K562 (cell line): ENCODE results near the gene THAP6. TPM values are rescaled to one million over a fixed set of nuclear protein-coding genes. Genes with fewer than 3 reads are reported as not detected.
A peak's percentile ranks its signal among the peaks of the same experiment; 100 is the strongest.
"Not testable (repeated sequence)": the region's sequence is repeated elsewhere in the genome, so short reads cannot be mapped to it uniquely, and the experiment has no call there.

Experiments used
- ATAC-seq: fragments of 200-7000 bp; cut with Tn5 transposase; 3 replicates; pipeline ENCODE4 v1.9.1; 2020; ENCODE audit warnings: moderate library complexity
- BruUV-seq: library from RNA; stranded (reverse); fragments of 400-500 nt; replicated peaks from 2 replicates; lab custom pipeline; 2021; lab: Mats Ljungman, UMichigan
- CTCF ChIA-PET: fragments of 300-600 bp; formaldehyde crosslinking; extraction: SDS; loops from one replicate; lab custom pipeline; 2021; ENCODE audit warnings: low intra/inter-chr PET ratio; lab: Yijun Ruan, JAX
- POLR2A ChIA-PET: fragments of 300-600, 350-650 bp; sonication (Branson Sonifier 250); formaldehyde crosslinking; extraction: SDS; loops from one replicate; lab custom pipeline; 2021; ENCODE audit warnings: antibody characterized with exemption, inconsistent platforms; lab: Yijun Ruan, JAX
- DNase-seq, 4 experiments: peaks; one replicate each; pipeline versions ENCODE4 v3.0.0 to v3.0.0-alpha.2; 2011 to 2018; ENCODE audit warnings: low spot score in 3 of 4, mixed read lengths in 3 of 4; ENCODE audit errors: extremely low read depth in 1 of 4
- FAIRE-seq: peaks from 2 replicates; lab custom pipeline; 2011; peaks lifted over from hg19 to GRCh38; lab: Jason Lieb, UNC
- H2AFZ ChIP-seq: 2 replicates; pipeline ENCODE4 v1.6.0; 2011; ENCODE audit warnings: low read depth, low read length, control low read depth, inconsistent platforms
- H3K27ac ChIP-seq: fragments of 200-600 bp; 3 replicates; pipeline ENCODE4 v1.8.0; 2011; ENCODE audit warnings: low read depth, mild to moderate bottlenecking, control low read depth, inconsistent platforms, low read length, moderate library complexity, mixed read lengths; ENCODE audit errors: extremely low read depth
- H3K27me3 ChIP-seq, 2 experiments: fragments of 300-600 bp in 1 of 2; 2 replicates in 1 of 2; 3 replicates in 1 of 2; pipeline versions ENCODE4 v1.6.0 to v1.8.0; 2011; ENCODE audit warnings: inconsistent platforms in 2 of 2, low read length in 2 of 2, mild to moderate bottlenecking in 1 of 2, mixed read lengths in 1 of 2, moderate library complexity in 1 of 2; ENCODE audit not compliant: control insufficient read depth in 2 of 2, insufficient read depth in 2 of 2
- H3K36me3 ChIP-seq: fragments of 300-600 bp; 3 replicates; pipeline ENCODE4 v1.8.0; 2011; ENCODE audit warnings: mild to moderate bottlenecking, low read length, inconsistent platforms; ENCODE audit not compliant: control insufficient read depth, insufficient read depth
- H3K4me1 ChIP-seq, 2 experiments: fragments of 200-600 bp in 1 of 2; replicated peaks in 1 of 2; 2 replicates in 1 of 2; 3 replicates in 1 of 2; pipeline versions ENCODE4 v1.5.1 to v1.8.0; 2011; ENCODE audit warnings: inconsistent platforms in 2 of 2, low read length in 2 of 2, mild to moderate bottlenecking in 1 of 2, mixed read lengths in 1 of 2, moderate library complexity in 1 of 2; ENCODE audit not compliant: control insufficient read depth in 2 of 2, insufficient read depth in 2 of 2
- H3K4me2 ChIP-seq: 2 replicates; pipeline ENCODE4 v1.6.1; 2011; ENCODE audit warnings: low read length, control low read depth, inconsistent platforms, mixed read lengths; ENCODE audit not compliant: insufficient read depth
- H3K4me3 ChIP-seq: fragments of 200-600 bp; sonication (generic), shearing (Covaris generic); 2 replicates; pipeline ENCODE4 v1.5.1; 2016; ENCODE audit warnings: control low read depth, inconsistent platforms
- H3K79me2 ChIP-seq: fragments of 200-600 bp; 3 replicates; pipeline ENCODE4 v1.8.0; 2011; ENCODE audit warnings: low read length, inconsistent platforms; ENCODE audit not compliant: control insufficient read depth, insufficient read depth
- H3K9ac ChIP-seq, 2 experiments: 2 replicates each; pipeline versions ENCODE4 v1.6.0 to v1.6.1; 2011; ENCODE audit warnings: low read depth in 2 of 2, low read length in 2 of 2, control low read depth in 1 of 2, inconsistent platforms in 1 of 2, mild to moderate bottlenecking in 1 of 2, mixed read lengths in 1 of 2; ENCODE audit not compliant: insufficient read depth in 1 of 2
- H3K9me1 ChIP-seq: one replicate; pipeline ENCODE4 v1.6.0; 2011; ENCODE audit warnings: inconsistent platforms, mild to moderate bottlenecking, low read length, moderate library complexity; ENCODE audit not compliant: control insufficient read depth, insufficient read depth
- H3K9me3 ChIP-seq: replicated peaks from 2 replicates; pipeline ENCODE4 v1.5.1; 2011; ENCODE audit warnings: low read depth, low read length, inconsistent platforms; ENCODE audit not compliant: control insufficient read depth, insufficient read depth
- H4K20me1 ChIP-seq: replicated peaks from 2 replicates; pipeline ENCODE4 v1.6.1; 2011; ENCODE audit warnings: low read length, inconsistent platforms, mixed read lengths; ENCODE audit not compliant: control insufficient read depth, insufficient read depth
- CBX3 ChIP-seq, 2 experiments: IDR thresholded peaks; 1 replicate in 1 of 2; 2 replicates in 1 of 2; pipeline ENCODE4 v1.6.1; 2012; ENCODE audit warnings: inconsistent platforms in 2 of 2, low read length in 2 of 2, borderline replicate concordance in 1 of 2, control low read depth in 1 of 2
- CC2D1A ChIP-seq: fragments of 450-650 bp; IDR thresholded peaks from 2 replicates; pipeline ENCODE4 v1.6.1; 2017; ENCODE audit warnings: mild to moderate bottlenecking
- CHAMP1 ChIP-seq: fragments of 450-650 bp; IDR thresholded peaks from 2 replicates; pipeline ENCODE4 v1.6.1; 2016; ENCODE audit warnings: mild to moderate bottlenecking
- EHMT2 ChIP-seq: fragments of 450-650 bp; IDR thresholded peaks from 2 replicates; pipeline ENCODE4 v1.6.1; 2018; ENCODE audit warnings: antibody characterized with exemption
- NFIC ChIP-seq: fragments of 450-650 bp; IDR thresholded peaks from 2 replicates; pipeline ENCODE4 v1.6.1; 2017; ENCODE audit warnings: mild to moderate bottlenecking, inconsistent platforms
- TRIM24 ChIP-seq, 2 experiments: fragments of 450-650 bp; IDR thresholded peaks; 2 replicates each; pipeline ENCODE4 v1.6.1; 2016
- ZBTB33 ChIP-seq: sonication (generic); formaldehyde crosslinking; IDR thresholded peaks from 2 replicates; pipeline ENCODE4 v1.8.1; 2023; ENCODE audit warnings: mild to moderate bottlenecking, missing genetic modification reagents
- ZFP36 ChIP-seq: fragments of 150-350 bp; IDR thresholded peaks from 2 replicates; pipeline ENCODE4 v1.6.1; 2018; ENCODE audit warnings: low read length, low read depth; ENCODE audit not compliant: partially characterized antibody
- ZNF766 ChIP-seq: fragments of 200-800 bp; sonication (Bioruptor generic); conservative IDR thresholded peaks from 2 replicates; pipeline ENCODE4 v1.6.1; 2016; ENCODE audit warnings: missing genetic modification characterization, missing compliant biosample characterization
- WGBS: fragments of 100-300 bp; shearing (Covaris generic); methylation state at CpG from one replicate; pipeline ENCODE4 v1.1.6; 2016; ENCODE audit warnings: low coverage, mixed read lengths; ENCODE audit not compliant: insufficient coverage; ENCODE audit errors: missing lambda C conversion rate; 5-methylcytosine and 5-hydroxymethylcytosine counted together
- in situ Hi-C: fragments of 300-500 bp; cut with MboI; formaldehyde crosslinking; loops from 4 replicates; pipeline ENCODE4 v1.15.0; 2018; ENCODE audit warnings: inconsistent platforms, mixed read lengths
- intact Hi-C: fragments of 100-400 bp; cut with micrococcal nuclease; formaldehyde crosslinking; loops from 2 replicates; pipeline ENCODE4 v1.14.2; 2022
- polyA plus RNA-seq, 8 experiments: library from polyadenylated mRNA; depleted of rRNA in 4 of 8; stranded (reverse) in 5 of 8; unstranded in 3 of 8; fragments of >200 nt; fragmentation: Nextera tagmentation in 2 of 8; fragmentation: Illumina TruSeq in 1 of 8; extraction: Ambion mirVana in 2 of 8; extraction: Trizol in 1 of 8; gene quantifications; 2 replicates each; pipeline versions ENCODE4 v1.2.1 to v1.2.3, GENCODE V29; 2011 to 2014; ENCODE audit warnings: inconsistent platforms in 1 of 8, missing spikeins in 1 of 8
- total RNA-seq, 7 experiments: library from RNA; depleted of rRNA in 6 of 7; stranded (reverse); fragments of >200 nt in 6 of 7; fragmentation: Illumina TruSeq in 2 of 7; extraction: Trizol in 2 of 7; gene quantifications; 2 replicates each; pipeline versions ENCODE4 v1.2.1 to v1.2.3, GENCODE V29; 2011 to 2021; ENCODE audit warnings: low replicate concordance in 1 of 7

The THAP6 gene
- total and polyA plus RNA-seq, 9 of the 15 experiments (the other 6 are each of a cell fraction or from before 2014, with no cell fraction given): 8.9 to 30.4 (median 17.3) TPM

- H3K27ac ChIP-seq, ATAC-seq, H3K4me3 ChIP-seq, H3K9ac ChIP-seq, H3K9me3 ChIP-seq, H3K4me2 ChIP-seq, intact Hi-C loops, H3K9me1 ChIP-seq, in situ Hi-C loops, H3K27me3 ChIP-seq, CTCF ChIA-PET, FAIRE-seq, BruUV-seq, H2AFZ ChIP-seq: not testable (repeated sequence)
- peaks cover 48% of the 10 kb centered on the region; the same call in 2 of the 3 replicates for H3K36me3 ChIP-seq
- TF ChIP-seq CC2D1A (peak; percentile 58), NFIC (peak; percentile 39), ZNF766 (CRISPR knock-in tag) (peak; percentile 97), CBX3 (IDR thresholded peaks at IDR 0.05; ENCODE audit: borderline replicate concordance in 1 of 2, low read length in 2 of 2) (peak in 1 of 2 experiments; percentile 76; a peak in 2 of 3 replicates), ZBTB33 (peak; percentile 91), EHMT2 (peak; percentile 60), CHAMP1 (peak; percentile 81), ZFP36 (peak; percentile 88), TRIM24 (IDR thresholded peaks at IDR 0.05) (peak; percentile 74 to 79)
- H4K20me1 ChIP-seq: peaks cover 10% of the 10 kb centered on the region; the same call in 1 of the 2 replicates
- POLR2A ChIA-PET: interaction anchor here (1.3 kb wide), 1 partner anchor 9 kb away, joined by 4 read pairs; no protein-coding TSS in a partner anchor
- DNase-seq: peak in 1 of 4 experiments; percentile 17
- 37% methylated on average over 4 of the region's 4 CpGs for WGBS
- H3K79me2 ChIP-seq: peaks cover 74% of the 10 kb centered on the region
- peaks cover 0 to 18% of the 10 kb centered on the region in 2 experiments; a peak in 4 of 5 replicates for H3K4me1 ChIP-seq
These were observed 4.7 kb upstream of the THAP6 start for GRCh38 chr4:75509592-75509991.
